NCI-H2196 treated with DMSO at 0.1 percent for 48 hours (cell line): ENCODE data around the gene MYO6.

ENCODE experiments used
- DNase-seq: peaks from one replicate; lab custom pipeline; 2025; ENCODE audit not compliant: unreplicated experiment; lab: John Stamatoyannopoulos, UW

Gene MYO6

GRCh38 chr6:75819776-75820487 lies 70.9 kb downstream of the MYO6 start:
- DNase-seq = no peak

GRCh38 chr6:75824160-75824559 lies 75.1 kb downstream of the MYO6 start:
- DNase-seq = no peak

GRCh38 chr6:75827163-75827562 lies 78.1 kb downstream of the MYO6 start:
- DNase-seq = no peak

DNA sequence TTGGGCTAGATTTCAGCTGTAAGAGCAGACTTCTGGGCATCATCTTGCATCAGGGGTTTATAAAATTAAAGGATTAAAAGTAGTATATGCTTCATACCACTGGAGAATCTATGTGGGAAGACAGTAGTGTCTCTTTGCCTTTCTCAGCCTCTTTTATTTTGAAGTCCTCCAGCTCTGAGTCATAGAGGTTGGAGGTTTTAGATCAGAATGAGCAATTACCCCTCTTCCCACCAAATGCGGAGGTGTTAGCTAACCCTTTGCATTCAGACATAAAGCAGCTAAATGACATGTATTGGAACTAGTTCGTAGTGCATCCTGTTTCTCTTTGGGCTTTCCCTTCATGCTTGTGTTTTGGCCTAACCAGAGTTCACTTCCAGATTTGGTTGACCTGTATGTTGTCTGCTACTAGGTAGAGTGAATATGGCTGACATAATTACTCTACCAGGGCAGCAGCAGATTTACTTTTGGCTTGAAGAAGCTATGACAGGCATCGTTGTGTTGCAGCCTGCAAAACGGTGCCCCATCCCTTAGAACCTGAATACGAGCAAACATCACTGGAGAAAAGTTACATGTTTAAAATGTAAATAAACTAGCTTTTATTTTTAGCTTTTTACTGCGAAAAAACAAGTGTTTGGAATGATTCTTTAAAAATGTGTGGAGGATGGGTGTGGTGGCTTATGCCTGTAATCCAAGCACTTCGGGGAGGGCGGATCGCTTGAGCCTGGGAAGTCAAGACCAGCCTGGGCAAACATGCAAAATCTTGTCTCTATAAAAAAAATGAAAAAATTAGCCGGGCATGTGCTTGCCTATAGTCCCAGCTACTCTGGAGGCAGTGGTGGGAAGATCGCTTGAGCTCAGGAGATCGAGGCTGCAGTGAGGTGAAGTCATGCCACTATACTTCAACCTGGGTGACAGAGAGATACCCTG lies 82.2 kb downstream of the MYO6 start:
- no peak for DNase-seq

DNA sequence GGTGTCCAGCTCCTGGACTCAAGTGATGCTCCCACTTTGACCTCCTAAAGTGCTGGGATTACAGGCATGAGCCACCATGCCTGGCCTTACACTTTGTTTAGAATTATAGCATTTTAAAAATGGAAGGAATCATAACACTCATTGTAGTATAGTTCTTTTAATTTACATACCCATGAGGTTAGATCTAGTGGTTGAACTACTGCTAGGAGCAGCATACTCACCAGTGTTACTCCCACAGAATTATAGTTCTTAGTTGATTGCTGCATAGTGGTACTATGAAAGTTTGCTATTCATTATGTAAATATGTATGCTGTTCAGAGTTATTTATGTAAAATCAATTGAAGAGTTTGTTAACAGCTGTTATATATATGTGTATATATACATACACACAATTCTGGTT lies 85.4 kb downstream of the MYO6 start:
- no peak for DNase-seq

GRCh38 chr6:75842191-75842590 lies 93.2 kb downstream of the MYO6 start:
- DNase-seq = no peak

GRCh38 chr6:75842732-75843131 lies 93.7 kb downstream of the MYO6 start:
- DNase-seq = no peak

DNA sequence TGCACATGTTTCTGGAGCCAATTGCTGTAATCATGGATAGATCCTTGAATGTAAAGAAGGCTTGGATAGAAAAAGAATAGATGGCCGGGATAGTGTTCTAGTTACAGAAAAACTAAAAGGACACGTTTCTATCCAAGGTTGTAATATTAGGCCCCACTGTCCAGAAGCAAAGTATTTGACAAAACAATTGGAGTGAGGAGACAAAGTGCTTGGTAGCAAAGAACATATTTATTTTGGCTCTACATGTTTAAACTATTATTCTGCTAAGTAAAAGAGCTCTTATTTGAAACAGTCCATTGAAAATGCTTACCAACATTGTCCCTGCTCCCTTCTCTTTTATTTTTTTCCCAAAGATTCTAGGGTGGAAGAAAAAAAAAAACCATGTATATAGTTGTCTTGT lies 94.4 kb downstream of the MYO6 start:
- DNase-seq = no peak

DNA sequence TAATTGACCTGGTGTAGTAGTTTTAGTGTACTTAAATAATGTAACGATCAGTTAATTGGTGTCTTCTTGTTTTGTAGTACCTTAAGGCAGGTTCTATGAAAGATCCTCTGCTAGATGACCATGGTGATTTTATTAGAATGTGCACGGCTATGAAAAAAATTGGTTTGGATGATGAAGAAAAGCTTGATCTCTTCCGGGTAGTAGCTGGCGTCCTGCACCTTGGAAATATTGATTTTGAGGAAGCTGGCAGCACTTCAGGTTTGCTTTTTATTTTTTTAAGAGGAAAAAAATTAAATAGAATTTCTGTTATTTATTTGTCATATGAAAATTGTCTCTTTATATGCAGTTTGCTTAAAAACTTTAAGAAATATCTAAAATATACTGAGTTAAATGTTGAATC lies 99.2 kb downstream of the MYO6 start:
- DNase-seq = no peak

- DNase-seq = no peak
Measured at GRCh38 chr6:75849329-75850025, 100.4 kb downstream of the MYO6 start.

DNA sequence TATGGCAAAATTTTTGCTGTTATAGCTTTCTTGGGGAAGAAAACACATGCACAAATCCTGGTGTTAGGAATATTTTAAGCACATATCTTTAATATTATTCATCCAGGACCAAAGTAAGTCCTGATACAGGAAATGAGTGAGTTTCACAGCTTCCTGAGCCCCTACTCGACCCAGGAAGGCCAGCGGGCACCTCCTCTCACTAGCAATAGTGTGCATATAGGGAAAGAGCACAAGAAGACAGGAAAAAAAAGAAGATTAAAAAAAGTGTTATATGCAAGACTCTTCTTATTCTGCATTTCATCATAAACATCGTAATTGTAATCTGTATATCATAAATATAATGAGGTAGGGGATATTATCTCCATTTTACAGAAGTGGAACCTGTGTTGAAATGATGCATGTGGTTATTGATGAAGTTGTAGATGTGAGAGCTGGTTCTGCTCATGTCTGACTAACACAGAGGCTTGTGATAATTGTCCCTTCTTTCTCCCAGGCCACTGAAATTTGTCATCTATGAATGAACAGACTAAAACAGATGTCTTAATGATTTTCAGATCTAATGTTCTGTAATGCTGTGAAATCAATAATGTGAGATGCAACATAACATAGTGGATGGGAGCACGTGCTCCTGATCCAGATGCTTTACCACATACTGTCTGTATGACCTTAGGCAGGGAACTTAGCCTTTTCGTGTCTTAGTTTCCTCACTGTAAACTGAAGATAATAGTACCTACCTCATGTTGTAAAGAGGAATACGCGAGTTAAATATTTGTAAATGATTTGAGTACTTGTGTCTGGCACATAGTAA lies 101.2 kb downstream of the MYO6 start:
- no peak for DNase-seq

DNA sequence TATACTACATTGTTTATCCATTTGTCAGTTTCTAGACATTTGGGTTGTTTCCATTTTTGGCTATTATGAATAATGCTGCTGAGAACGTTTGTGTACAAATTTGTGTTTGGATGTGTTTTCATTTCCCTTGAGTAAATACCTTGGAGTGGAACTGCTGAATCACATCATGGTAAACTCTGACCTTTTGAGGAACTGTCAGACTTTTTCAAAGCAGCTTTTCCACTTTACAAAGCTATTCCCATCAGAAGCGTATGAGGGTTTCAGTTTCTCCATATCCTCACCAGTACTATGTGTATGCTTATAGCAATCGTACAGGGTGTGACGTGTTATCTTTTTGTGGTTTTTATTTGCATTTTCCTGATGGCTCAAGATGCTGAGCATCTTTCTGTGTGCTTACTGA lies 103.7 kb downstream of the MYO6 start:
- DNase-seq = no peak

DNA sequence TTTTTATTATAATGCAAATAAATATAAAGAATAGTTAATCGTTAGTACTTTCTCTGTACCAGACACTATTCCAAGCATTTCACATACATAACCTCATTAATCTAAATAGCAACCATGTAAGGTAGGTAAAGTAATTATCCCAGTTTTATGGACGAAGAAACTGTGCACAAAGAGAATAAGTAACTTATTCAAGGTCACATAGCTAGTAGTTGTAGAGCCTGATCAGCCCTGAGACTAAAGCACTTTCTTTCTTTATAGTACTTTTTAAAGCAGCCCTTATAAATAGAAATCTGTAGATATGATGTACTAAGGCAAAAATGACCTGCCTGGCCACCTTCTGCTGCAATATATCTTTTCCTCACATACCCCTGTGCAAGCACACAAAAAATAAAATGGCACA lies 104.8 kb downstream of the MYO6 start:
- no peak for DNase-seq

- DNase-seq = no peak
Measured at GRCh38 chr6:75855052-75855451, 106.0 kb downstream of the MYO6 start.

DNA sequence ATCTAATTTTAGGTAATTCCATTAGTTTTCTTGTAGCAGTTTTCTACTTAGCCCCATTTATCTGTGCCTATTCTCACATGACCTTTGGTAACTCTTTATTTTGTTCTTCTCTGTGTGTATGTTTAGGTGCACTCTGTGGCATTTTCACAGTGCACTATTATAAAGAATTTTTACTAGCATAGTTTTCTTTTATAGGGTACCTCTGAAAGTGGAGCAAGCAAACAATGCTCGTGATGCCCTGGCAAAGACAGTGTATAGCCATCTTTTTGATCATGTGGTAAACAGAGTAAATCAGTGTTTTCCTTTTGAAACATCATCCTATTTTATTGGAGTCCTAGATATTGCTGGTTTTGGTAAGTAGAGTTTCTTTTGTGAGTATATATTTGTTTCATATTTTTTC lies 107.9 kb downstream of the MYO6 start:
- DNase-seq = no peak

- no peak for DNase-seq
Measured at GRCh38 chr6:75863001-75863400, 114.0 kb downstream of the MYO6 start.

DNA sequence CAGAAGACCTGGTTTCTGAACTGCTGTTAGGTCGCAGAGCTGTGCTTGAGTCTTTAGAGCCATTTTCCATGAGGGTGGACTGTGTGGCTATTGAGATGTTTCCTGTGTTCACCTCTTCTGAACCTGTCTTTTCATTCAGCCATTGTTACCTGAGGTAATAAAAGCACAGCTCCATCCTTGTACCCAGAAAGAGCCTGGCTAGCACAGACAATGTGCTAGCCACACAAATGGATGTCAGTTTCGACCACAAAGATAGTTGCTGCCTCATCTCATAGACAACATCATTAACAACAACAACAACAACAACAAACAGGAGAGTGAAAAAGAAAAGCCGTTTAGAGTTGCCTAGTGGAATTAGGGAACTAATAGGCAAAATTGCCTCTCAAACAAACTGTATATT lies 114.7 kb downstream of the MYO6 start:
- DNase-seq = no peak

DNA sequence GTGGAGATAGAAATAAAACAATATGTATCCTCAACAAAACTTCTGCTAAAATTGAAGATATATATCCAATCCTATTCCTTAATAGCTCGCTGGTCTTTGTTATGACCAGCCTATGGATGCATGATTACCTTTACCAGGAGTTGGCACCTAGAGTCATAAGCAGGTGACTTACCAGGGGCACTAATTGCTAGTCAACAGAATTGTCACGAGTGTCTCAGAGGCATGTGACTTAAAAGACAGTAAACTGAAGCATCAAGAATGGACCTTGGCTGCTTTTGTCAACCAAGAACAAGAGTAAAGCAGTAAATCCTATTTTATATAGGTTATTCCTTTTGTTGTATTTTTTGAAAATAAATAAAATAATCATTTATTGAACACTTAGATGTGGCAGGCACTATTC lies 115.4 kb downstream of the MYO6 start:
- DNase-seq = no peak

GRCh38 chr6:75870389-75870788 lies 121.3 kb downstream of the MYO6 start:
- no peak for DNase-seq

GRCh38 chr6:75874224-75874623 lies 125.2 kb downstream of the MYO6 start:
- DNase-seq = no peak

- no peak for DNase-seq
Measured at GRCh38 chr6:75876152-75876551, 127.1 kb downstream of the MYO6 start.
